M059J (cell line): ENCODE results near the gene NPC1. TPM values are rescaled to one million over a fixed set of nuclear protein-coding genes. Genes with fewer than 3 reads are reported as not detected.
"Not testable (repeated sequence)": the region's sequence is repeated elsewhere in the genome, so short reads cannot be mapped to it uniquely, and the experiment has no call there.

ENCODE experiments used
- DNase-seq: peaks from one replicate; pipeline ENCODE4 v3.0.0-alpha.2; 2012; ENCODE audit warnings: low read depth
- total RNA-seq: library from RNA; depleted of rRNA; stranded (reverse); fragments of >200 nt; shearing (Covaris generic); gene quantifications from 2 replicates; pipeline ENCODE4 v1.2.3, GENCODE V29; 2014

Gene NPC1
- total RNA-seq, 1 experiment from 2014 or later: 77.6 TPM

- no peak for DNase-seq
Measured at GRCh38 chr18:23575309-23575651, 11.0 kb downstream of the NPC1 start.

GRCh38 chr18:23574611-23575308, 11.5 kb downstream of the NPC1 start:
- no peak for DNase-seq

- DNase-seq: peak; percentile 92
Measured at GRCh38 chr18:23573626-23574431, 12.5 kb downstream of the NPC1 start.

- no peak for DNase-seq
Measured at GRCh38 chr18:23573020-23573419, 13.3 kb downstream of the NPC1 start.

- no peak for DNase-seq
Measured at GRCh38 chr18:23572570-23572969, 13.7 kb downstream of the NPC1 start.

GRCh38 chr18:23572012-23572411, 14.3 kb downstream of the NPC1 start:
- no peak for DNase-seq

- no peak for DNase-seq
Measured at GRCh38 chr18:23570912-23571504, 15.3 kb downstream of the NPC1 start.

- DNase-seq: no peak
Measured at GRCh38 chr18:23569299-23570063, 16.8 kb downstream of the NPC1 start.

- no peak for DNase-seq
Measured at GRCh38 chr18:23568281-23569138, 17.8 kb downstream of the NPC1 start.

GRCh38 chr18:23567671-23568070, 18.6 kb downstream of the NPC1 start:
- DNase-seq: no peak

- DNase-seq: peak; percentile 15
Measured at GRCh38 chr18:23565916-23566547, 20.3 kb downstream of the NPC1 start.

- DNase-seq: peak; percentile 70
Measured at GRCh38 chr18:23563377-23564043, 22.8 kb downstream of the NPC1 start.

- DNase-seq: no peak
Measured at GRCh38 chr18:23560186-23560585, 26.1 kb downstream of the NPC1 start.

- DNase-seq: not testable (repeated sequence)
Measured at GRCh38 chr18:23557511-23557910, 28.8 kb downstream of the NPC1 start.

GRCh38 chr18:23556145-23556780, 30.0 kb downstream of the NPC1 start:
- no peak for DNase-seq

GRCh38 chr18:23553887-23554286, 32.4 kb downstream of the NPC1 start:
- no peak for DNase-seq

- DNase-seq: no peak
Measured at GRCh38 chr18:23552505-23552904, 33.8 kb downstream of the NPC1 start.

- DNase-seq: no peak
Measured at GRCh38 chr18:23551978-23552377, 34.3 kb downstream of the NPC1 start.

- DNase-seq: no peak
Measured at GRCh38 chr18:23550898-23551297, 35.4 kb downstream of the NPC1 start.

GRCh38 chr18:23548719-23549118, 37.6 kb downstream of the NPC1 start:
- no peak for DNase-seq
